H1 (cell line): Measurements from ENCODE around the gene MLPH. TPM values are rescaled to one million over a fixed set of nuclear protein-coding genes. Genes with fewer than 3 reads are reported as not detected.

Experiments used
- CTCF ChIA-PET: fragments of 300-600 bp; sonication (Branson Sonifier 250); formaldehyde crosslinking; loops from one replicate; lab custom pipeline; 2021; ENCODE audit not compliant: partially characterized antibody; lab: Charles Lee
- POLR2A ChIA-PET: fragments of 300-600 bp; sonication (Branson Sonifier 250); formaldehyde crosslinking; loops from one replicate; lab custom pipeline; 2021; ENCODE audit warnings: inconsistent platforms; ENCODE audit not compliant: partially characterized antibody; lab: Charles Lee
- DNase-seq, 2 experiments: peaks; one replicate each; pipeline versions ENCODE4 v3.0.0 to v3.0.0-alpha.2; 2010 to 2022; ENCODE audit warnings: low spot score in 2 of 2, low read depth in 1 of 2, mixed read lengths in 1 of 2
- FAIRE-seq: peaks from 2 replicates; lab custom pipeline; 2011; peaks lifted over from hg19 to GRCh38; lab: Jason Lieb, UNC
- H2AFZ ChIP-seq: 2 replicates; pipeline ENCODE4 v1.8.1; 2012; ENCODE audit warnings: low read length, inconsistent platforms
- H2AK5ac ChIP-seq: 2 replicates; pipeline ENCODE4 v1.6.1; 2013; ENCODE audit warnings: low read depth, low read length
- H2BK120ac ChIP-seq: replicated peaks from 2 replicates; pipeline ENCODE3; 2013; ENCODE audit warnings: low read depth, low read length, inconsistent platforms
- H2BK12ac ChIP-seq: 2 replicates; pipeline ENCODE4 v1.6.1; 2013; ENCODE audit warnings: low read depth, low read length
- H2BK15ac ChIP-seq: 2 replicates; pipeline ENCODE4 v1.6.1; 2013; ENCODE audit warnings: low read length
- H2BK20ac ChIP-seq: 2 replicates; pipeline ENCODE4 v1.6.1; 2013; ENCODE audit warnings: low read length
- H2BK5ac ChIP-seq: 2 replicates; pipeline ENCODE4 v1.6.1; 2013; ENCODE audit warnings: low read depth, low read length
- H3K14ac ChIP-seq: 2 replicates; pipeline ENCODE4 v1.6.1; 2013; ENCODE audit warnings: inconsistent platforms; ENCODE audit not compliant: insufficient read length
- H3K18ac ChIP-seq: 2 replicates; pipeline ENCODE4 v1.6.1; 2013; ENCODE audit warnings: low read length; ENCODE audit errors: extremely low read depth
- H3K23ac ChIP-seq: 2 replicates; pipeline ENCODE4 v1.6.1; 2013; ENCODE audit warnings: inconsistent platforms; ENCODE audit not compliant: insufficient read length
- H3K23me2 ChIP-seq: 2 replicates; pipeline ENCODE4 v1.6.1; 2013; ENCODE audit warnings: low read depth, low read length
- H3K27ac ChIP-seq: 2 replicates; pipeline ENCODE4 v1.6.1; 2011; ENCODE audit warnings: low read depth, low read length, inconsistent platforms
- H3K27me3 ChIP-seq, 4 experiments: replicated peaks in 1 of 4; 1 replicate in 1 of 4; 2 replicates in 3 of 4; pipeline versions ENCODE4 v1.6.1 to v1.8.1; 2011 to 2013; ENCODE audit warnings: low read length in 3 of 4, mild to moderate bottlenecking in 3 of 4, inconsistent platforms in 2 of 4, mixed read lengths in 2 of 4, moderate library complexity in 1 of 4; ENCODE audit not compliant: control insufficient read depth in 3 of 4, insufficient read depth in 3 of 4; ENCODE audit errors: extremely low read depth in 1 of 4
- H3K36me3 ChIP-seq, 4 experiments: 2 replicates each; pipeline versions ENCODE4 v1.6.1 to v1.8.1; 2011 to 2013; ENCODE audit warnings: mild to moderate bottlenecking in 4 of 4, low read length in 3 of 4, moderate library complexity in 2 of 4, control low read depth in 1 of 4, inconsistent platforms in 1 of 4; ENCODE audit not compliant: insufficient read depth in 4 of 4, control insufficient read depth in 2 of 4
- H3K4ac ChIP-seq: replicated peaks from 2 replicates; pipeline ENCODE3; 2013; ENCODE audit warnings: low read length, low read depth, mixed read lengths, inconsistent platforms; ENCODE audit not compliant: insufficient read length
- H3K4me1 ChIP-seq, 4 experiments: replicated peaks in 1 of 4; 1 replicate in 1 of 4; 2 replicates in 3 of 4; pipeline versions ENCODE4 v1.6.1 to v1.8.1; 2011 to 2013; ENCODE audit warnings: low read length in 3 of 4, inconsistent platforms in 2 of 4, mixed read lengths in 1 of 4; ENCODE audit not compliant: insufficient read depth in 4 of 4, control insufficient read depth in 3 of 4
- H3K4me2 ChIP-seq, 2 experiments: 2 replicates each; pipeline versions ENCODE4 v1.6.1 to v1.8.1; 2011 to 2013; ENCODE audit warnings: low read depth in 2 of 2, low read length in 2 of 2, control low read depth in 1 of 2, inconsistent platforms in 1 of 2, mild to moderate bottlenecking in 1 of 2; ENCODE audit not compliant: insufficient read depth in 1 of 2
- H3K4me3 ChIP-seq, 4 experiments: fragments of 200-600, 300-600 bp in 1 of 4; sonication (generic), shearing (Covaris generic), sonication (Bioruptor Twin) in 1 of 4; 2 replicates each; pipeline versions ENCODE4 v1.5.1 to v1.8.1; 2011 to 2016; ENCODE audit warnings: low read length in 4 of 4, low read depth in 3 of 4, control low read depth in 2 of 4, inconsistent platforms in 2 of 4, mild to moderate bottlenecking in 2 of 4, mixed read lengths in 1 of 4, moderate library complexity in 1 of 4; ENCODE audit not compliant: insufficient read depth in 2 of 4; ENCODE audit errors: extremely low read depth in 1 of 4
- H3K56ac ChIP-seq: replicated peaks from 2 replicates; pipeline ENCODE3; 2013; ENCODE audit warnings: low read depth, mild to moderate bottlenecking, mixed read lengths, low read length, inconsistent platforms; ENCODE audit not compliant: insufficient read length
- H3K79me1 ChIP-seq: 2 replicates; pipeline ENCODE4 v1.6.1; 2013; ENCODE audit warnings: low read depth, low read length, control low read depth
- H3K79me2 ChIP-seq, 2 experiments: 2 replicates each; pipeline versions ENCODE4 v1.6.1 to v1.8.1; 2012 to 2013; ENCODE audit warnings: low read length in 2 of 2, mild to moderate bottlenecking in 2 of 2, inconsistent platforms in 1 of 2; ENCODE audit not compliant: insufficient read depth in 2 of 2, control insufficient read depth in 1 of 2
- H3K9ac ChIP-seq, 4 experiments: replicated peaks in 1 of 4; 1 replicate in 1 of 4; 2 replicates in 3 of 4; pipeline versions ENCODE4 v1.6.1 to v1.8.1; 2011 to 2013; ENCODE audit warnings: low read depth in 3 of 4, low read length in 3 of 4, control low read depth in 2 of 4, mild to moderate bottlenecking in 2 of 4, moderate library complexity in 2 of 4, inconsistent platforms in 1 of 4; ENCODE audit errors: extremely low read depth in 1 of 4
- H3K9me3 ChIP-seq, 2 experiments: 2 replicates each; pipeline versions ENCODE4 v1.6.1 to v1.8.1; 2012 to 2013; ENCODE audit warnings: mild to moderate bottlenecking in 2 of 2, moderate library complexity in 2 of 2, control low read depth in 1 of 2, inconsistent platforms in 1 of 2, low read depth in 1 of 2, low read length in 1 of 2, mixed read lengths in 1 of 2; ENCODE audit not compliant: insufficient read depth in 2 of 2
- H4K20me1 ChIP-seq, 2 experiments: replicated peaks in 1 of 2; 2 replicates each; pipeline versions ENCODE3 to v1.8.1; 2011 to 2013; ENCODE audit warnings: inconsistent platforms in 2 of 2, low read length in 2 of 2, mild to moderate bottlenecking in 1 of 2; ENCODE audit not compliant: insufficient read depth in 2 of 2, control insufficient read depth in 1 of 2
- H4K5ac ChIP-seq: 2 replicates; pipeline ENCODE4 v1.6.1; 2013; ENCODE audit warnings: low read length, low read depth, mixed read lengths, inconsistent platforms; ENCODE audit not compliant: insufficient read length
- H4K8ac ChIP-seq: 2 replicates; pipeline ENCODE4 v1.8.0; 2013; ENCODE audit warnings: mild to moderate bottlenecking, moderate library complexity, low read length, inconsistent platforms; ENCODE audit not compliant: insufficient read depth; ENCODE audit errors: extremely low read depth
- H4K91ac ChIP-seq: replicated peaks from 2 replicates; pipeline ENCODE3; 2013; ENCODE audit warnings: low read length, mixed read lengths, inconsistent platforms; ENCODE audit not compliant: insufficient read length
- CEBPB ChIP-seq: IDR thresholded peaks from 2 replicates; pipeline ENCODE4 v1.6.1; 2012; ENCODE audit warnings: low read depth, low read length
- EP300 ChIP-seq, 2 experiments: IDR thresholded peaks; 1 replicate in 1 of 2; 2 replicates in 1 of 2; pipeline ENCODE4 v1.6.1; 2011 to 2012; ENCODE audit warnings: low read depth in 2 of 2, low read length in 2 of 2, mild to moderate bottlenecking in 2 of 2, borderline replicate concordance in 1 of 2, inconsistent platforms in 1 of 2, moderate library complexity in 1 of 2
- KDM5A ChIP-seq: fragments of 200-600 bp; IDR thresholded peaks from 2 replicates; pipeline ENCODE4 v1.7.1; 2012; ENCODE audit warnings: mild to moderate bottlenecking, low read length, inconsistent platforms, mixed read lengths
- MAFK ChIP-seq: IDR thresholded peaks from 2 replicates; pipeline ENCODE4 v1.6.1; 2012; ENCODE audit warnings: low read depth, mild to moderate bottlenecking, improper control_type of control experiment, low read length
- NANOG ChIP-seq: IDR thresholded peaks from 2 replicates; pipeline ENCODE4 v1.6.1; 2011; ENCODE audit warnings: low read length, low read depth, mild to moderate bottlenecking, inconsistent platforms; ENCODE audit not compliant: insufficient read depth, poor library complexity, severe bottlenecking
- NRF1 ChIP-seq: IDR thresholded peaks from 2 replicates; pipeline ENCODE4 v1.6.1; 2011; ENCODE audit warnings: mild to moderate bottlenecking, low read depth, low read length, improper control_type of control experiment
- POLR2AphosphoS5 ChIP-seq: IDR thresholded peaks from 2 replicates; pipeline ENCODE4 v1.6.1; 2011; ENCODE audit warnings: low read depth, low read length
- RNF2 ChIP-seq: fragments of 200-900, 300-1000 bp; sonication (generic); IDR thresholded peaks from 2 replicates; pipeline ENCODE4 v1.7.1; 2016; ENCODE audit warnings: borderline replicate concordance, low read depth, mild to moderate bottlenecking, antibody characterized with exemption, low read length; ENCODE audit not compliant: poor library complexity, severe bottlenecking; ENCODE audit errors: missing control alignments
- SAP30 ChIP-seq: fragments of 300-600 bp; sonication (generic); IDR thresholded peaks from 2 replicates; pipeline ENCODE4 v1.7.1; 2012; ENCODE audit warnings: low read length, moderate library complexity, mild to moderate bottlenecking, inconsistent platforms; ENCODE audit not compliant: insufficient read depth, insufficient replicate concordance
- SIRT6 ChIP-seq: IDR thresholded peaks from one replicate; pipeline ENCODE4 v1.7.1; 2012; ENCODE audit warnings: low read length, inconsistent platforms
- SP2 ChIP-seq: IDR thresholded peaks from 2 replicates; pipeline ENCODE4 v1.6.1; 2012; ENCODE audit warnings: mild to moderate bottlenecking, low read length, inconsistent platforms
- TBP ChIP-seq: IDR thresholded peaks from 2 replicates; pipeline ENCODE4 v1.6.1; 2011; ENCODE audit warnings: low read depth, low read length, improper control_type of control experiment
- WGBS, 2 experiments: shearing (Covaris generic) in 1 of 2; methylation state at CpG; one replicate each; pipeline versions ENCODE4 v1.1.6 to v1.1.7; 2013 to 2015; ENCODE audit warnings: low lambda C conversion rate in 2 of 2, mixed read lengths in 2 of 2, inconsistent platforms in 1 of 2, low coverage in 1 of 2, missing lambda C conversion rate in 1 of 2; ENCODE audit not compliant: insufficient replicate concordance in 2 of 2, insufficient coverage in 1 of 2, insufficient read length in 1 of 2; ENCODE audit errors: extremely low coverage in 1 of 2, missing lambda C conversion rate in 1 of 2; 5-methylcytosine and 5-hydroxymethylcytosine counted together
- polyA plus RNA-seq, 7 experiments: library from polyadenylated mRNA; depleted of rRNA in 3 of 7; stranded (reverse) in 5 of 7; unstranded in 2 of 7; fragments of >200 nt in 5 of 7; fragments of 200-250 nt in 2 of 7; gene quantifications; 1 replicate in 5 of 7; 2 replicates in 1 of 7; 4 replicates in 1 of 7; pipeline versions ENCODE4 v1.2.1 to v1.2.3, GENCODE V29; 2011 to 2013; ENCODE audit warnings: missing spikeins in 2 of 7, mixed read lengths in 2 of 7
- total RNA-seq: library from RNA; stranded (reverse); fragmentation: NEBNext Ultra II Directional; extraction: Animal tissue kit (Norgen Biotek cat#: 25700); gene quantifications from 2 replicates; pipeline ENCODE4 v1.2.1, GENCODE V29; 2021

The MLPH gene
- total and polyA plus RNA-seq, 2 of the 8 experiments (the other 6 are each of a cell fraction or from before 2014, with no cell fraction given), result 12.7 to 17.0 TPM

GRCh38 chr2:237467447-237468179 lies 19.4 kb upstream of the MLPH start:
- H2BK20ac ChIP-seq, result no peak overlapping the region
- H3K56ac ChIP-seq, result no peak overlapping the region
- H3K23ac ChIP-seq, result no peak overlapping the region
- no peak overlapping the region for H2AK5ac ChIP-seq
- H2BK120ac ChIP-seq, result no peak overlapping the region
- H3K79me1 ChIP-seq, result no peaks in the 10 kb centered on the region
- H2BK12ac ChIP-seq, result no peak overlapping the region
- no peak overlapping the region for H4K8ac ChIP-seq
- H3K4me3 ChIP-seq, result no peak overlapping the region
- H3K27me3 ChIP-seq, result no peaks in the 10 kb centered on the region
- no peak overlapping the region for H4K5ac ChIP-seq
- FAIRE-seq (no peak), DNase-seq (no peak)
- H3K9me3 ChIP-seq, result no peaks in the 10 kb centered on the region
- H3K4ac ChIP-seq, result no peak overlapping the region
- no peak for TF ChIP-seq MAFK
- no peak for TF ChIP-seq EP300 (IDR thresholded peaks at IDR 0.05; ENCODE audit: borderline replicate concordance in 1 of 2, low read depth in 2 of 2, low read length in 2 of 2)
- TF ChIP-seq KDM5A, result no peak
- TF ChIP-seq TBP, result no peak
- no peak for TF ChIP-seq CEBPB
- no peak for TF ChIP-seq NRF1
- no peak for TF ChIP-seq NANOG
- no peak for TF ChIP-seq SP2
- no peak for TF ChIP-seq SIRT6
- TF ChIP-seq POLR2AphosphoS5, result no peak
- TF ChIP-seq SAP30, result no peak
- no peak for TF ChIP-seq RNF2
- TF ChIP-seq, all 59 proteins: peak for 0
- H4K20me1 ChIP-seq, result no peaks in the 10 kb centered on the region
- no peaks in the 10 kb centered on the region for H3K36me3 ChIP-seq
- no peak overlapping the region for H2BK15ac ChIP-seq
- WGBS, 2 experiments, result 92% methylated on average over 5 of the region's 5 CpGs; no CpG with 5 or more reads in 1 of the 2 experiments
- ChIA-PET POLR2A (no interaction called here), CTCF (interaction anchor here (0.6 to 4.9 kb wide), 3 partner anchors 43 to 105 kb away, joined by 3 to 55 read pairs (median 54); no protein-coding TSS in a partner anchor)
- H3K79me2 ChIP-seq, result no peaks in the 10 kb centered on the region
- H2AFZ ChIP-seq, result no peak overlapping the region
- no peak overlapping the region for H2BK5ac ChIP-seq
- H3K4me1 ChIP-seq, result peaks cover 0 to 1% (median 0%) of the 10 kb centered on the region in 4 experiments; a peak in 1 of 7 replicates
- no peak overlapping the region for H3K18ac ChIP-seq
- H3K4me2 ChIP-seq, result no peak overlapping the region
- no peak overlapping the region for H3K27ac ChIP-seq
- no peak overlapping the region for H3K9ac ChIP-seq
- no peak overlapping the region for H3K14ac ChIP-seq
- H4K91ac ChIP-seq, result no peak overlapping the region
- peaks cover 5% of the 10 kb centered on the region; the same call in 1 of the 2 replicates for H3K23me2 ChIP-seq
